Measurements from ENCODE around the gene ESYT2.

ESYT2 gene

DNA sequence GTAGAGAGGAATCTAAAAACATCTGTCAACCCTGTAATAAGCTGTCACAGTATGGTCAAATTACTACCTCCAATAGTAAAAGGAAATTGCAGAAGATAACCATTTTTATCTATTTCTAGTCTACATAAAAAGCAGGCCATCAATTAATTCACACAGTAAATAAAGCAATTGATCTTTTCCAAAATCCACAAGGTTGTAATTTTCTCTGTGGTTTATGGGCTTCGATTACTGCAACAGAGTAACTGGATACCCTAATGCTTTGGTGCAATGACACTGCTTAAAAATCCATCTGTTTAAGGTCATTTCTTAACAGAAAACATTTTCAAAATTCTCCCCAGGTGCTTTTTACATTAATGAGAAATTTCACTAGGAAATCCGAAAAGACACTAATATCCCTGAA lies 23.9 kb downstream of the ESYT2 start:
- Mint-ChIP-seq H3K36me3 (ENCODE audit: low read depth) (peaks cover 74% of the 10 kb centered on the region), H3K9me3 (peaks cover 55% of the 10 kb centered on the region), H3K27ac (peak overlapping the region; percentile 79), H3K27me3 (ENCODE audit: low read depth, poor library complexity) (no peaks in the 10 kb centered on the region), H3K4me3 (no peak overlapping the region), H3K4me1 (peaks cover 7% of the 10 kb centered on the region)
- DNase-seq: no peak
- TF ChIP-seq, protein P1, sequence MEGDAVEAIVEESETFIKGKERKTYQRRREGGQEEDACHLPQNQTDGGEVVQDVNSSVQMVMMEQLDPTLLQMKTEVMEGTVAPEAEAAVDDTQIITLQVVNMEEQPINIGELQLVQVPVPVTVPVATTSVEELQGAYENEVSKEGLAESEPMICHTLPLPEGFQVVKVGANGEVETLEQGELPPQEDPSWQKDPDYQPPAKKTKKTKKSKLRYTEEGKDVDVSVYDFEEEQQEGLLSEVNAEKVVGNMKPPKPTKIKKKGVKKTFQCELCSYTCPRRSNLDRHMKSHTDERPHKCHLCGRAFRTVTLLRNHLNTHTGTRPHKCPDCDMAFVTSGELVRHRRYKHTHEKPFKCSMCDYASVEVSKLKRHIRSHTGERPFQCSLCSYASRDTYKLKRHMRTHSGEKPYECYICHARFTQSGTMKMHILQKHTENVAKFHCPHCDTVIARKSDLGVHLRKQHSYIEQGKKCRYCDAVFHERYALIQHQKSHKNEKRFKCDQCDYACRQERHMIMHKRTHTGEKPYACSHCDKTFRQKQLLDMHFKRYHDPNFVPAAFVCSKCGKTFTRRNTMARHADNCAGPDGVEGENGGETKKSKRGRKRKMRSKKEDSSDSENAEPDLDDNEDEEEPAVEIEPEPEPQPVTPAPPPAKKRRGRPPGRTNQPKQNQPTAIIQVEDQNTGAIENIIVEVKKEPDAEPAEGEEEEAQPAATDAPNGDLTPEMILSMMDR (IDR thresholded peaks at IDR 0.05): no peak

DNA sequence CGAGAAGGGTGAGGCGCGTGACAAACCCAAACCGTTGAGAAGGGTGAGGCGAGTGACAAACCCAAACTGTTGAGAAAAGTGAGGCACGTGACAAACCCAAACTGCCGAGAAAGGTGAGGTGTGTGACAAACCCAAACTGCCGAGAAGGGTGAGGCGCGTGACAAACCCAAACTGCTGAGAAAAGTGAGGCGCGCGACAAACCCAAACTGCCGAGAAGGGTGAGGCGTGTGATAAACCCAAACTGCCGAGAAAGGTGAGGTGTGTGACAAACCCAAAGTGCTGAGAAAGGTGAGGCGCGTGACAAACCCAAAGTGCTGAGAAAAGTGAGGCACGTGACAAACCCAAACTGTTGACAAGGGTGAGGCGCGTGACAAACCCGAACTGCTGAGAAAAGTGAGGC lies 25.0 kb downstream of the ESYT2 start:
- no peak overlapping the region for H3K27ac Mint-ChIP-seq
- no peaks in the 10 kb centered on the region for H3K4me1 Mint-ChIP-seq
- DNase-seq: no peak
- H3K27me3 Mint-ChIP-seq (ENCODE audit: low read depth, poor library complexity): no peaks in the 10 kb centered on the region
- peaks cover 67% of the 10 kb centered on the region for H3K36me3 Mint-ChIP-seq (ENCODE audit: low read depth)
- no peak overlapping the region for H3K4me3 Mint-ChIP-seq
- TF ChIP-seq, protein P1 (IDR thresholded peaks at IDR 0.05): no peak
- peaks cover 46% of the 10 kb centered on the region for H3K9me3 Mint-ChIP-seq

DNA sequence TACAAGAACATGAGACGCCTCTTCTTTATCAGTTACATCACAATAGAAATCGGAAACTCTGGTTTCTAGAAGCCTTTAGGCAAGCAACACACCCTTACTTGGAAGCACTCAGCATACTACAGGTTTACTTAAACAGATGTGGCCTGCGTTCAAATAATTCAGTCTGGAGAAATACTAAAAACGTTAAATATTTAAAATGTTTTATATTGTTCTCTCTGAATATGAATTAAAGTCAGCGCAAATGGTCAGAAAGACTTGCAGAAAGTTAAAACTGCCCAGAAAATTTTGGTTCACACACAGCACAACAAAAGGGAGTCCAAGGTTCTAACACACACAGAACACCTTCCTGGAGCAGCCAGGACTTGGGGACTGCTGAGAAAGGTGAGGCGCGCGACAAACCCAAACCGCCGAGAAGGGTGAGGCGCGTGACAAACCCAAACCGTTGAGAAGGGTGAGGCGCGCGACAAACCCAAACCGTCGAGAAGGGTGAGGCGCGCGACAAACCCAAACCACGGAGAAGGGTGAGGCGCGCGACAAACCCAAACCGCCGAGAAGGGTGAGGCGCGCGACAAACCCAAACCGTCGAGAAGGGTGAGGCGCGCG lies 25.8 kb downstream of the ESYT2 start:
- Mint-ChIP-seq H3K9me3 (peaks cover 46% of the 10 kb centered on the region), H3K27ac (no peak overlapping the region), H3K36me3 (ENCODE audit: low read depth) (peaks cover 66% of the 10 kb centered on the region), H3K27me3 (ENCODE audit: low read depth, poor library complexity) (no peaks in the 10 kb centered on the region), H3K4me1 (no peaks in the 10 kb centered on the region), H3K4me3 (no peak overlapping the region)
- TF ChIP-seq, protein P1 (IDR thresholded peaks at IDR 0.05): no peak
- DNase-seq: no peak

DNA sequence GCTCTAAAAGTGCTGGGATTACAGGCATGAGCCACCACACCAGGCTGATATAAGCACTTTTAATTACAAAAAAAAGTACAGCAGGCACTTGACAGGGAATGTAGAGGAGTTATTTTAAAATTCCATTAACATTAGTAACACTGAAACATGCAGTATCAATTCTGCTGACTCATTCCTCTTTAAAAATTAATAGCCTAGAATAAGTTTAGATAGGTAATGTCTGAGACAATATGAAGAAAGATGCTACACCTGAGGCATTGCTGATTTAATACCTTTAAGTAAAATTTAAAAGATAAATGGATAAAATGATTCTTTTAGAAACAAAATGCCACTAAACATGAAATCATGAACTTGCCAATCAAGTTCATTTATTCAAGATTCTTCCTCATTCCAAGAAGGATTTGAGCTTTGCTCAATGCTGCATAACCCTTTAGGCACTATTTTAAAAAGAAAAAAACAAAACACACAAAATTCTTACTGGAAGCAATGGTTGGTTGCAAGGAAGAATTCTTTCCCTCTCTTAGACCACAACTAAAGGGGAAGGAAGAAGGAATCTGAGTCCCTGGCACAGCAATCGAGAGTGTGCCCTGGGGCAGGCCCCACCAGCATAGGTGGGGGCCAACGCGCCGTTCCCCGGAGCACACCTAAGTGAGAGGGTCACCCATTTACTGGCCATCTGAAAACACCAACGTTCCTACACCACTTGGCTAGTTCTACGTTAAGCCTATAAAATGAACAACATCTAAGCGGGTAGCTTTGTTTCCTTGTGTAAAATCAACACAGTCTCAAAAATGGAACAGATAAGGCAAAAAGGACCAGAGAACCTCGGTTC lies 26.6 kb downstream of the ESYT2 start:
- Mint-ChIP-seq H3K9me3 (peaks cover 39% of the 10 kb centered on the region), H3K36me3 (ENCODE audit: low read depth) (peaks cover 62% of the 10 kb centered on the region), H3K27me3 (ENCODE audit: low read depth, poor library complexity) (no peaks in the 10 kb centered on the region), H3K4me1 (no peaks in the 10 kb centered on the region), H3K4me3 (no peak overlapping the region), H3K27ac (no peak overlapping the region)
- DNase-seq: no peak
- TF ChIP-seq, protein P1 (IDR thresholded peaks at IDR 0.05): no peak

DNA sequence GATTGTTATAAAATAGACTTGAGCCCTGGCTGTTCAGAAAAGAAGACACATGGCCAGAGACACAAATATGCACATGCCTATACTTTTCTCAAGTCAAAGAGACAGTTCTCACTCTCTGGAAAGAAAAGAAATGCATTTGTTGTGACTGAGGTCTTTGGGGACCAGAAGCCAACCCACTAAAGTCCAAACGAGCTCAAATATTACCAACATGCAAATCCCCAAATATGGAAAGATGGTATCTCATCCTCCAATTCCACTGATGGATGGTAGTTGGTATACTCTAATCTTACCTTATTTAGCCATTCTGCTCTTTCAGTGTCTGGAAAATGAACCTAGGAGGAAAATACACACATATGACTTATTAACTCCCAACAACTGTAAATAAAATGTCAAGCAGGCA lies 30.6 kb downstream of the ESYT2 start:
- Mint-ChIP-seq H3K4me1 (no peaks in the 10 kb centered on the region), H3K4me3 (no peak overlapping the region), H3K27me3 (ENCODE audit: low read depth, poor library complexity) (no peaks in the 10 kb centered on the region), H3K9me3 (peaks cover 4% of the 10 kb centered on the region), H3K36me3 (ENCODE audit: low read depth) (peaks cover 51% of the 10 kb centered on the region), H3K27ac (no peak overlapping the region)
- TF ChIP-seq, protein P1 (IDR thresholded peaks at IDR 0.05): no peak
- no peak for DNase-seq

Measured in nephron progenitor cell (in vitro differentiated cells).